GM06990 (cell line): ENCODE data around the gene KRCC1.

Source experiments
- DNase-seq: peaks from one replicate; pipeline ENCODE4 v3.0.0-alpha.2; 2011; ENCODE audit not compliant: insufficient read length; ENCODE audit errors: extremely low read depth
- H3K27me3 ChIP-seq: replicated peaks from 2 replicates; pipeline ENCODE4 v1.6.0; 2011; ENCODE audit warnings: low read length; ENCODE audit not compliant: control insufficient read depth, insufficient read depth
- H3K36me3 ChIP-seq: 2 replicates; pipeline ENCODE4 v1.5.1; 2011; ENCODE audit warnings: low read length; ENCODE audit not compliant: control insufficient read depth, insufficient read depth
- H3K4me3 ChIP-seq: replicated peaks from 2 replicates; pipeline ENCODE4 v1.5.1; 2011; ENCODE audit warnings: low read depth, mild to moderate bottlenecking, control low read depth, low read length
- CTCF ChIP-seq: IDR thresholded peaks from 2 replicates; pipeline ENCODE4 v1.5.1; 2011; ENCODE audit warnings: low read length, control low read depth, mild to moderate bottlenecking, inconsistent platforms; ENCODE audit not compliant: insufficient read depth, poor library complexity, severe bottlenecking

The KRCC1 gene

GRCh38 chr2:88016960-88017779, 38.4 kb downstream of the KRCC1 start:
- no peak for TF ChIP-seq CTCF
- no peaks in the 10 kb centered on the region for H3K27me3 ChIP-seq
- peak; percentile 81 for DNase-seq
- H3K4me3 ChIP-seq, result peak overlapping the region; percentile 82
- no peaks in the 10 kb centered on the region for H3K36me3 ChIP-seq

GRCh38 chr2:88016086-88016959, 39.3 kb downstream of the KRCC1 start, which contains the start of gene RNU2-63P:
RNU2-63P (minus strand) TSS chr2:88016547.
- Histone ChIP-seq H3K27me3 (no peaks in the 10 kb centered on the region), H3K4me3 (peak within 1 kb of the TSS; percentile 82), H3K36me3 (no peaks in the 10 kb centered on the region)
- peak; percentile 79 for DNase-seq
- no peak for TF ChIP-seq CTCF

GRCh38 chr2:88011011-88011410, 44.6 kb downstream of the KRCC1 start:
- TF ChIP-seq CTCF, result no peak
- no peak overlapping the region for H3K4me3 ChIP-seq
- DNase-seq, result no peak
- H3K36me3 ChIP-seq, result no peaks in the 10 kb centered on the region
- no peaks in the 10 kb centered on the region for H3K27me3 ChIP-seq

GRCh38 chr2:88010136-88010535, 45.4 kb downstream of the KRCC1 start:
- TF ChIP-seq CTCF, result no peak
- no peak for DNase-seq
- no peaks in the 10 kb centered on the region for H3K36me3 ChIP-seq
- no peaks in the 10 kb centered on the region for H3K27me3 ChIP-seq
- no peak overlapping the region for H3K4me3 ChIP-seq

- DNase-seq, result no peak
- TF ChIP-seq CTCF, result no peak
- Histone ChIP-seq H3K4me3 (no peak overlapping the region), H3K36me3 (no peaks in the 10 kb centered on the region), H3K27me3 (no peaks in the 10 kb centered on the region)
These were observed 48.6 kb downstream of the KRCC1 start for GRCh38 chr2:88006912-88007439.
